GM12864 (cell line): ENCODE results near the gene LRRFIP1.

Experiments
- DNase-seq: peaks from one replicate; pipeline ENCODE4 v3.0.0-alpha.2; 2011; ENCODE audit warnings: low read depth
- H3K4me3 ChIP-seq: 2 replicates; pipeline ENCODE4 v1.5.1; 2011; ENCODE audit warnings: mild to moderate bottlenecking, low read depth, low read length, control low read depth
- CTCF ChIP-seq: IDR thresholded peaks from 2 replicates; pipeline ENCODE4 v1.5.1; 2011; ENCODE audit warnings: low read depth, mild to moderate bottlenecking, moderate library complexity, low read length, control low read depth, inconsistent platforms; ENCODE audit errors: missing control alignments

The LRRFIP1 gene

DNA sequence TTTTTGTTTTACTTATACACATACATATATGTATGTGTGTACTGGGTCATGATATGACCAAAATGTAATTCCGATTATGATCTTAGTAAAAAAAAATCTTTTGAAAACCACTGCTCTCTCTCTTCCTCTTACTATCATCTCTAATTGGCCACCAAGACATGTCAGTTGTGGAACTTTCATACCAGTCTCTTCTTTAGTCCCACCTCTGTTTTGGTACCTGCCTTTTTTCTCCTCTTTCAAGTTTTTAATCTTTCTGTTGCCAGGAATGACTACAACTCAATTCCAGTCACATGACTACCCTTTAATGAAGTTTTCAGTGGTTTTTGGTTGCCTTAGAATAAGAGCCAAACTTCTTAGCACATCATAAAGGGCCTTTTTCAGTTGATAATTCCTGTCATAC lies 188.2 kb downstream of the LRRFIP1 start:
- TF ChIP-seq CTCF, result no peak
- H3K4me3 ChIP-seq, result no peak overlapping the region
- DNase-seq, result no peak

GRCh38 chr2:237816531-237816930 lies 189.1 kb downstream of the LRRFIP1 start:
- no peak for TF ChIP-seq CTCF
- no peak for DNase-seq
- H3K4me3 ChIP-seq, result no peak overlapping the region

- H3K4me3 ChIP-seq, result no peak overlapping the region
- no peak for DNase-seq
- no peak for TF ChIP-seq CTCF
Measured at GRCh38 chr2:237818066-237818473, 190.7 kb downstream of the LRRFIP1 start.

- no peak for TF ChIP-seq CTCF
- no peak for DNase-seq
- H3K4me3 ChIP-seq, result no peak overlapping the region
Measured at GRCh38 chr2:237819231-237819630, 191.8 kb downstream of the LRRFIP1 start.

- no peak for DNase-seq
- H3K4me3 ChIP-seq, result no peak overlapping the region
- no peak for TF ChIP-seq CTCF
Measured at GRCh38 chr2:237820421-237820820, 193.0 kb downstream of the LRRFIP1 start.

DNA sequence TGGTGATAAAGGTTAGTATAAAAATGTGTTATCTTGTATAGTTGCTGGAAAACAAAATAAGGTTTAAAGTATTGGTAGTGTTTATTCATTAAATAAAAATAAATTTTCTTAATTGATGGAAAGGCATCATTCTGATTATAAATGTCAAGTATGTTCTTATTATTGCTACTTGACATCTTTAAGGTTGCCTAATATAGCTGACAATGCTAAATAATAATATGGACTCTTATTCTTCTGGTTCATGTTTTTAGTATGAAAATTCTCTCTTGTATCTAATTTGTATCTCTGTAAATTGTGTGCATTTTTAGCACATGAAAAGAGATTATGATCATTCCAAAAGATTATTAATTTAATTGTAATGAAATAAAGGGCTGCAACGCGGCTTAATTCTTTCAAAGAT lies 196.2 kb downstream of the LRRFIP1 start:
- no peak overlapping the region for H3K4me3 ChIP-seq
- DNase-seq, result no peak
- no peak for TF ChIP-seq CTCF

DNA sequence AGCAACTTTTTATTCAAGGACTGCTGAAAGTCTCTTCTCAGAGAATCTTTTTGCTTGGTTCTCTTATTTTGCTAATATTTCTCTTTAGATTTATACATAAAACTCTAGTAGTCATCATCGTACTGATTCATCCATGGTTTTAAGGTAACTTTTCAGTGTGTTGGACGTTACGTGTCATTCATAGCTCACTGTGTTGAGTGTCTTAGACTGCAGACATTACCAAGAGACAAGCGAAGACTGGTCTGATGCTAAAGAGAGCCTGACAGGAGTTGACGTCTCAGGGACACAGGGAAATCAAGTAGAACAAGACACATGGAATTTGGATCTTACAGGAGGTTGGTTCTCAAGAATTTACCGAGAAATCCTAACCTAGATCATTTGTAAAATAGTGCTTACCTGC lies 196.7 kb downstream of the LRRFIP1 start:
- no peak for TF ChIP-seq CTCF
- no peak overlapping the region for H3K4me3 ChIP-seq
- DNase-seq, result no peak
